DOHH2 (cell line): ENCODE data around the gene DCAF4.

Experiments
- CTCF ChIP-seq: fragments of 200-600 bp; sonication (generic); IDR thresholded peaks from one replicate; pipeline ENCODE4 v1.5.1; 2014; ENCODE audit warnings: antibody characterized with exemption, mild to moderate bottlenecking, low read depth, low read length; ENCODE audit not compliant: poor library complexity, severe bottlenecking
- EZH2phosphoT487 ChIP-seq: fragments of 200-600 bp; sonication (generic); IDR thresholded peaks from 2 replicates; pipeline ENCODE4 v1.6.1; 2017; ENCODE audit warnings: borderline replicate concordance, mild to moderate bottlenecking, antibody characterized with exemption, low read length, moderate library complexity, mixed read lengths

DNA sequence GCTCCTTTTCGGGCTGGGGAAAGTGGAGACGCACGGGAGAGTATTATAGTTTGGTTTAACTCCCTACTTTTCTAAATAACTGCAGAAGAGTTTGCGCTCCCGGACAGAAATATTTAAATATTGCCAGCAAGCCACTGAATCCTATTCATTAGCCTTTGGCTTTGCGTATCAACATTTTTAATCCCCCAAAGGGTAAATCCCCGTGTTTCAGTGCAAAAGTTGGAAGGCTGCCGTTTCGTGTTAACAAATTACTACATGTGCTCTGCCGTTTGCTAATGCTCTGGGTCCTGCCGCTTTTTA is 32.0 kb upstream of the DCAF4 start:
- TF ChIP-seq CTCF = no peak
- no peak for TF ChIP-seq EZH2phosphoT487
